ENCODE results near the gene PRR23E. TPM values are rescaled to one million over a fixed set of nuclear protein-coding genes. Genes with fewer than 3 reads are reported as not detected.

The PRR23E gene
- total RNA-seq, 1 donor from 2014 or later = not detected

GRCh38 chr3:127247292-127247691, 54.4 kb downstream of the PRR23E start:
- DNase-seq (ENCODE audit: low spot score in 2 of 2) = no peak
- intact Hi-C loops (cut with DNase I) = no loop called here
- Histone ChIP-seq H3K4me3 (no peak overlapping the region), H3K27me3 (no peaks in the 10 kb centered on the region), H3K4me1 (no peaks in the 10 kb centered on the region), H3K27ac (no peak overlapping the region), H3K9me3 (peaks cover 0 to 15% of the 10 kb centered on the region in 2 donors), H3K36me3 (no peaks in the 10 kb centered on the region)
- TF ChIP-seq CTCF (IDR thresholded peaks at IDR 0.05) = no peak

Other genes starting within 250 kb of the PRR23E start
- gene PLXNA1, start 210.0 kb upstream of the PRR23E start, total RNA-seq = 79.8 TPM
- gene PRR20G, start 94.9 kb downstream of the PRR23E start, total RNA-seq = not detected